ENCODE measurements around the gene TNF.

DNA sequence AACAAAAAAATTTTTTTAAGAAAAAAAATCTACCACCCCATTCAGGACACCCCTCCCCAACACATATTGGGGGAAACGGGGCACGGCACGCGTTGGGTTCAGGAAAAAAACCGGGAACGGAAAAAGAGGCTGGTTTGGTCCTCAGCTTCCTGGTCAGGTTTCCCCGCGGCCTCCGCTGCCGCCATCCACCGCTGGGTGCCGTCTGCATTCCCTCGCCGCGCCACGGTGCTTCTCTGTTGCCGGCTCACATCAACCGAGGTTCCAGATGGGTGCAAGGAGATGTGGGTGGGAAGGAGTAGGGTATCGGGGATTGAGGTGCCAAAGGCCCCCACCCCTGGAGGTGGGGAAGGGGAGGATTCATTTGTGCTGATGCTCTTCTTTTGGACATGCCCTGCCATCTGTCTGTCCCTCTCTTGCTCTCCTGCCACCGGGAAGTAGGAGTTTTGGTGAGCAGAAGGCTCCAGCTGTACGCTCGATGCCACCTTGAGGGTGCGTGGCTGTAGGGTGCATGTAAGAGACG, 40.8 kb upstream of the TNF start:
- TF ChIP-seq, protein P1, sequence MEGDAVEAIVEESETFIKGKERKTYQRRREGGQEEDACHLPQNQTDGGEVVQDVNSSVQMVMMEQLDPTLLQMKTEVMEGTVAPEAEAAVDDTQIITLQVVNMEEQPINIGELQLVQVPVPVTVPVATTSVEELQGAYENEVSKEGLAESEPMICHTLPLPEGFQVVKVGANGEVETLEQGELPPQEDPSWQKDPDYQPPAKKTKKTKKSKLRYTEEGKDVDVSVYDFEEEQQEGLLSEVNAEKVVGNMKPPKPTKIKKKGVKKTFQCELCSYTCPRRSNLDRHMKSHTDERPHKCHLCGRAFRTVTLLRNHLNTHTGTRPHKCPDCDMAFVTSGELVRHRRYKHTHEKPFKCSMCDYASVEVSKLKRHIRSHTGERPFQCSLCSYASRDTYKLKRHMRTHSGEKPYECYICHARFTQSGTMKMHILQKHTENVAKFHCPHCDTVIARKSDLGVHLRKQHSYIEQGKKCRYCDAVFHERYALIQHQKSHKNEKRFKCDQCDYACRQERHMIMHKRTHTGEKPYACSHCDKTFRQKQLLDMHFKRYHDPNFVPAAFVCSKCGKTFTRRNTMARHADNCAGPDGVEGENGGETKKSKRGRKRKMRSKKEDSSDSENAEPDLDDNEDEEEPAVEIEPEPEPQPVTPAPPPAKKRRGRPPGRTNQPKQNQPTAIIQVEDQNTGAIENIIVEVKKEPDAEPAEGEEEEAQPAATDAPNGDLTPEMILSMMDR (IDR thresholded peaks at IDR 0.05) = no peak
- no peak for TF ChIP-seq POLR2A (IDR thresholded peaks at IDR 0.05)

Measured in Peyer's patch (tissue), 4 donors.